Left lobe of liver (tissue), 2 donors: ENCODE measurements around the gene SEM1. TPM values are rescaled to one million over a fixed set of nuclear protein-coding genes. Genes with fewer than 3 reads are reported as not detected.
"Not testable (repeated sequence)": the region's sequence is repeated elsewhere in the genome, so short reads cannot be mapped to it uniquely, and the experiment has no call there.

Experiments
- ATAC-seq: fragments of 200-7000 bp; cut with Tn5 transposase; one replicate; pipeline ENCODE4 v1.9.1; 2020; ENCODE audit warnings: mild to moderate bottlenecking, moderate library complexity
- DNase-seq: peaks from one replicate; pipeline ENCODE4 v3.0.0-alpha.2; 2020; ENCODE audit warnings: low spot score
- total RNA-seq: library from RNA; stranded (reverse); gene quantifications from one replicate; pipeline ENCODE4 v1.2.1, GENCODE V29; 2021
- donor health status: DM: no; HTN: no; CAD: no; lungs with moderate emphysema.
- donor health status: DM: no; HTN: yes; CAD: no.

SEM1 gene
- total RNA-seq, result 27.2 TPM

GRCh38 chr7:96709381-96710228, at the start of gene SEM1:
Gene SEM1, minus strand, starts transcription at chr7:96709846. Its CDS starts 83 bp downstream, at chr7:96709763.
- DNase-seq (peak; percentile 90), ATAC-seq (peak; percentile 99)

GRCh38 chr7:96757880-96758279, 48.2 kb upstream of the SEM1 start:
- not testable (repeated sequence) for ATAC-seq, DNase-seq

DNA sequence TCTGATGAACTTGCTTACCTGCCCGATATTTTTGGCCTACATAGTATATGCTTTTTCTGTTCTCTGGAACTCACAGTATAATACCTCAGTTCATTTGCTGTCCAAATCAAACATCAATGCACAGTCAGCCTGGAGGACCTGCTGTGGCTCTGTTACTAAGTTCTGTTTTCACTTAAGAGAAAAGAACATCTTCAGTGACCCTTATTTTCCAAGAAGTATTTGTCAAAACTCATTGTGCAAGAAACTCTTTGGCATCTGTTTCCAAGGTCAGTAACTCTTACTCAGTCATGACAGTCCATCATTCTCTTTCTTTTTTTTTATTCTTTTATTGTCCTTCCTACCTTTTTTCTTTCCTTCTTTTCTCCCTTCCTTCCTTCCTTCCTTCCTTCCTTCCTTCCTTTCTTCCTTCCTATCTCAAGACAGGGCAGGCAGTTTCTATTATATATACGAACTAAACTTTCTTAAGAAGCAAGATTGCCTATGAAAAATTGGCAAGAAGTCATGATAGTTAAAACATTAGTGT, 37.8 kb upstream of the SEM1 start:
- no peak for ATAC-seq
- DNase-seq, result no peak

- no peak for DNase-seq
- ATAC-seq, result no peak
These were observed 30.5 kb upstream of the SEM1 start for GRCh38 chr7:96740130-96740529.

- no peak for DNase-seq
- ATAC-seq, result no peak
These were observed 30.0 kb upstream of the SEM1 start for GRCh38 chr7:96739609-96740008.

DNA sequence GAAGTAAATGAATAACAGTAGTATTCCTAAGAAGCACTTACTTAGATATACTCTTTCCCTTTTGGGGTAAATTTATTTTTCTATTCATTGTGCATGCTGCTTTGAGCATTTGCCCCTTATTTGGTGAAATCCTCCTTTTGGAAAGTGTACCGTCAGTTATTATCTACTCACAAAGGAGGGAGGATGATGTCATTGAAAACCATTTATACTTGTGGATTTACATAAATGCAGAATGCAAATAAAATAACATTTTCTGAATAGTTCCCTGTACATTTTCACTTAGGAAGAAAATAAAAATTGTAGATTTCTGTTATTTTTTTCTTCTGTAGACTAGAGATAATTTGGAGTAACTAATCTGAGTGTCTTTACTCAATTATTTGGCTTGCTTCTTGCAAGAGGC, 29.5 kb upstream of the SEM1 start:
- no peak for DNase-seq

DNA sequence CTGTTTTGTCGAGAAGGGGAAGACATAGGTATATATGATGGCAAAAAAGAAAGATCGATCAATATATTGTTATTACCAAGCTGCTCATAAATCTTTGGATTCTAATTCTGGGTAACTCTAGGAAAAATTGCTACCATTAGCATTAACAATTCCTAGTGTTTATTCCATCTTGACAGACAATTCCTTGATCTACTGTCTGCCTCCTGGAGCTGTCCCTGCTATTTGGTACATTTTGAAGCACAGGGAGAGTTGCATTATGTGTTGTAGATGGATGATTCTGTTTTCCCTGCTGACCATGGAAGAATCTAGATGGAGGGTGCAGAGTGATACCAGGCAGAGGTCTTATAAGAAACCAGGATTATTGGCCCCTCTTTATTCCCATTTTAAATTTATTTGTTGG, 29.1 kb upstream of the SEM1 start:
- ATAC-seq (no peak), DNase-seq (no peak)

More for the DNA sequence above, 29.5 kb upstream of the SEM1 start:
- ATAC-seq, result no peak

GRCh38 chr7:96737545-96738050, 28.0 kb upstream of the SEM1 start:
- DNase-seq, result no peak
- no peak for ATAC-seq

GRCh38 chr7:96734343-96734742, 24.7 kb upstream of the SEM1 start:
- DNase-seq (no peak), ATAC-seq (no peak)

- ATAC-seq (no peak), DNase-seq (no peak)
These were observed 20.2 kb upstream of the SEM1 start for GRCh38 chr7:96729820-96730219.

DNA sequence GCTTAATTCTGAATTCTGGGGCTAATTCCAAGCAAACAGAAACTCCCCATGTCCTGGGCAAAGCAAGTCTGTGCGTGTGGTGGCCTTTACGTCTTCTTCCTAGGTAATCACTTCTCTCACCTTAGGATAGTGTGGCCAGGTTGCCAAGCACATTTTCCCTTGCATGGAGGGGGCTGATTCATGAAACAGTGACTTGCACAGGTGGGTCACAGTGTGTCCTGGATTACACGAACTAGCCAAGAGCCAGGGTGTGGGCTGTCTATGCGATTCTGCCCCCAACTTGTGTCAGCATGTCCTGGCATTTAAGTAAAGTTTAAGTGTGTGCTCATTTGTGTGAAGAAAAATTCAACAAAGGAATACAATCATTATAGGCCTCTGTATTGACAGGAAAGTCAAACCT, 18.5 kb upstream of the SEM1 start:
- ATAC-seq (no peak), DNase-seq (no peak)

GRCh38 chr7:96727534-96728088, 18.0 kb upstream of the SEM1 start:
- ATAC-seq, result no peak
- DNase-seq, result no peak

- ATAC-seq (no peak), DNase-seq (no peak)
These were observed 14.0 kb upstream of the SEM1 start for GRCh38 chr7:96723622-96724021.

GRCh38 chr7:96722928-96723327, 13.3 kb upstream of the SEM1 start:
- ATAC-seq, result not testable (repeated sequence)

DNA sequence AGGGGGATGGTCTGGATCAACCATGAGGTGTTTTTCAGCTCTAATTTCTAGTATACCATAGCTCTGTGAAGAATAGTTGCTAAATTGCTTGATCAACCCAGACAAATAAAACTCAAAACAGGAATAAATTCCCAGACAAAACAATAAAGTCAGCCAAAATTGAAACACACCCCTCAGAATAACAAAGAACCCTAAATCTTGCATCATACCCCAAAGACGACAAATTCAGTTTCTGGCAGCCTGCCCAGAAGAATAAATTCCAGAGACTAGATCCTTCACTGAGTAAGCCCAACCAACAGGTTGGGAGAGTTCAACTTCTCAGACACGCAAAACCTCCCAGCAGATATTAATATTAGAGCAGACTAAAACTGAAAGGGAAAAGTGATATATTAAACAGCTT, 11.2 kb upstream of the SEM1 start:
- DNase-seq (no peak), ATAC-seq (no peak)

More at GRCh38 chr7:96722928-96723327, 13.3 kb upstream of the SEM1 start:
- DNase-seq, result not testable (repeated sequence)

- ATAC-seq (peak; percentile 50), DNase-seq (no peak)
These were observed 9.5 kb upstream of the SEM1 start for GRCh38 chr7:96719164-96719563.

DNA sequence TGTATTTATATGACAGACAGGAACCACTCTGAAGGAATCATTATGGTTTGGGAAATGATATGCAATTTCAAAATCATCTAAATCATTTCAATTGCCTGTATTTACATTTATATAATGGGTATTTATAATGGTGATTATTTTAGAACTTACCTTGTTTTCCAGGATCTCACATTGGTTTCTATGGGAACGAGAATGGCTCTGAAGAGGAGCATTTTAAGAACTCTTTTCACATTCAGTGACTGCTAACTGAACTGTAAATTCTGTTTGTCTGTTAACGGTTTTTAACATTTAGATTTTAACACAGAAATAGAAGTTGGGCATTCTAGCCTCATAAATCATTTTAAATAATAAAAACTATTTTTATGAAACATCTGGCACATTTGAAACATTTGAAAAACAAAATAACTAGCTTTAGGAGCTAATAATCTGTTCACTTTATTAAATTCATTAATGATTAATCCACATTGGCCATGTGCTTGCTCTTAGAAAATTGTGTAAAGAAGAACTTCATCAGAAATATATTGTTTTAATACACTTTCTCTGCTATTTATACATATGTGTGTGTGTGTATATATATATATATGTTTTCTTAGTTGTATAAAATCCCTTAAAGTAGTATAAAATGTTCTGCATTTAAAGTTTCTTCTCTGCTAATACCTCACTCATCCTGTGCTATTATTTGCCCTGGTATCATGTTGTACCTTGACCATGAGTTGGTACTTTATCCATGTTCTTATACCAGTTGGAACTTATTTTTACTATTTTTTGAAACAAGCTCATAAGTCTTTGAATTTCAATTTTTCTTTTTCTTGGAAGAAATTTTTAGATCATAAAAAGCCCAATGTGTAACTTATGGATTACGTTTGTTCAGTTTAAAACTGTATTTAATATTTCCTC, 8.7 kb upstream of the SEM1 start:
- ATAC-seq, result peak; percentile 80

GRCh38 chr7:96713037-96713436, 3.4 kb upstream of the SEM1 start:
- no peak for DNase-seq
- ATAC-seq, result no peak

More for the DNA sequence above, 8.7 kb upstream of the SEM1 start:
- DNase-seq, result no peak

DNA sequence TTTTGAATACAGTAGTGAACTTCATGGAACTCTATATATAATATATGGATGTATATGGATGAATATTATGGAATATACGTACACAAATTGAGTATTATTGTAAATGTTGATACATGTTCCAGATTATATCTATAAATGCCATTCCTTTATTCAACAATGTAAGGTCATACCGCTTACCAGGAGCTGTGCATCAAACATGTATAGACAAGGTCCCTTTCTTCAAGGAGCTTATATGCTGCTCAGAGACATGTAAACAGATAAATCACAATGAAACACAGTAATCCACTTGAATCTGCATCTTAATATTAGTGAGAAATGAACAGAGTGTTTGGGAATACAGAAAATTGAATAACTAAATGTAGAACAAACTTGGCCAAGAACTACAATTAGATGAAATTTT, 898 bp upstream of the SEM1 start:
- DNase-seq (no peak), ATAC-seq (no peak)

- no peak for ATAC-seq
- no peak for DNase-seq
These were observed 774 bp downstream of the SEM1 start for GRCh38 chr7:96708872-96709271.
